Measurements from ENCODE around the gene ZNF618.

DNA sequence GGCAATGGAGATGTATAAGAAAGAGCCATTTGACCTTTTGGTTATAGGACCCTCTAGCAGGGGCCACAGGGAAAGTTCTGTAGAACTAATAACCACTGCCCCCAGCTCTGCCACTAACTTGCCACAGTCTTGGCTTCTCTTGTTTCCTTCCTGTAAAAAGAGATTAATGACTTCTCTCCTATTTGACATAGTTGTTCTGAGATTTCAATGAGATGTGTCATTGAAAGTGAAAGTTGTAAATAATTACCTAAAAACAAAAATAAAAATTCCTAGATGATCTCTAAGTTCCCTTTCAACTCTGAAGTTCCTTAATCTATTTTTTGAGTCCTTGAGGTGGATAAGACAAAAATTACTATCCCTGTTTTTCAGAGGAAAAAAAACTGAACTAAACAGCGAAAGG is 224.4 kb downstream of the ZNF618 start:
- TF ChIP-seq, protein P1, sequence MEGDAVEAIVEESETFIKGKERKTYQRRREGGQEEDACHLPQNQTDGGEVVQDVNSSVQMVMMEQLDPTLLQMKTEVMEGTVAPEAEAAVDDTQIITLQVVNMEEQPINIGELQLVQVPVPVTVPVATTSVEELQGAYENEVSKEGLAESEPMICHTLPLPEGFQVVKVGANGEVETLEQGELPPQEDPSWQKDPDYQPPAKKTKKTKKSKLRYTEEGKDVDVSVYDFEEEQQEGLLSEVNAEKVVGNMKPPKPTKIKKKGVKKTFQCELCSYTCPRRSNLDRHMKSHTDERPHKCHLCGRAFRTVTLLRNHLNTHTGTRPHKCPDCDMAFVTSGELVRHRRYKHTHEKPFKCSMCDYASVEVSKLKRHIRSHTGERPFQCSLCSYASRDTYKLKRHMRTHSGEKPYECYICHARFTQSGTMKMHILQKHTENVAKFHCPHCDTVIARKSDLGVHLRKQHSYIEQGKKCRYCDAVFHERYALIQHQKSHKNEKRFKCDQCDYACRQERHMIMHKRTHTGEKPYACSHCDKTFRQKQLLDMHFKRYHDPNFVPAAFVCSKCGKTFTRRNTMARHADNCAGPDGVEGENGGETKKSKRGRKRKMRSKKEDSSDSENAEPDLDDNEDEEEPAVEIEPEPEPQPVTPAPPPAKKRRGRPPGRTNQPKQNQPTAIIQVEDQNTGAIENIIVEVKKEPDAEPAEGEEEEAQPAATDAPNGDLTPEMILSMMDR (IDR thresholded peaks at IDR 0.05): no peak
- TF ChIP-seq POLR2A (IDR thresholded peaks at IDR 0.05) (no peak), EP300 (IDR thresholded peaks at IDR 0.05) (no peak), POLR2AphosphoS5 (IDR thresholded peaks at IDR 0.05) (no peak)

Data from stomach (tissue), 4 donors.